Activated naive CD4-positive, alpha-beta T cell treated with anti-CD3 and anti-CD28 coated beads, Interleukin-2, amount 10 ng/mL, durations not matched to agents 7 days and 5 days (primary cell): ENCODE measurements around the gene TLR1.

Experiments used
- CTCF ChIA-PET: fragments of 350-600 bp; sonication (Branson Sonifier 250); formaldehyde crosslinking; loops from one replicate; lab custom pipeline; 2021; ENCODE audit warnings: antibody characterized with exemption; lab: Charles Lee
- DNase-seq: peaks from one replicate; pipeline ENCODE4 v3.0.0-alpha.2; 2020
- H3K27ac Mint-ChIP-seq: one replicate; pipeline ENCODE4 v1.8.0; 2021; ENCODE audit warnings: mild to moderate bottlenecking, moderate library complexity, mixed read lengths
- H3K27me3 Mint-ChIP-seq: one replicate; pipeline ENCODE4 v1.8.0; 2021; ENCODE audit warnings: mild to moderate bottlenecking, mixed read lengths
- H3K36me3 Mint-ChIP-seq: one replicate; pipeline ENCODE4 v1.8.0; 2021; ENCODE audit warnings: mixed read lengths
- H3K4me1 Mint-ChIP-seq: one replicate; pipeline ENCODE4 v1.8.0; 2021; ENCODE audit warnings: mixed read lengths
- H3K4me3 Mint-ChIP-seq: one replicate; pipeline ENCODE4 v1.8.0; 2021; ENCODE audit warnings: mild to moderate bottlenecking, moderate library complexity, mixed read lengths
- H3K9me3 Mint-ChIP-seq: one replicate; pipeline ENCODE4 v1.8.0; 2021; ENCODE audit warnings: mixed read lengths

TLR1 gene, protein sequence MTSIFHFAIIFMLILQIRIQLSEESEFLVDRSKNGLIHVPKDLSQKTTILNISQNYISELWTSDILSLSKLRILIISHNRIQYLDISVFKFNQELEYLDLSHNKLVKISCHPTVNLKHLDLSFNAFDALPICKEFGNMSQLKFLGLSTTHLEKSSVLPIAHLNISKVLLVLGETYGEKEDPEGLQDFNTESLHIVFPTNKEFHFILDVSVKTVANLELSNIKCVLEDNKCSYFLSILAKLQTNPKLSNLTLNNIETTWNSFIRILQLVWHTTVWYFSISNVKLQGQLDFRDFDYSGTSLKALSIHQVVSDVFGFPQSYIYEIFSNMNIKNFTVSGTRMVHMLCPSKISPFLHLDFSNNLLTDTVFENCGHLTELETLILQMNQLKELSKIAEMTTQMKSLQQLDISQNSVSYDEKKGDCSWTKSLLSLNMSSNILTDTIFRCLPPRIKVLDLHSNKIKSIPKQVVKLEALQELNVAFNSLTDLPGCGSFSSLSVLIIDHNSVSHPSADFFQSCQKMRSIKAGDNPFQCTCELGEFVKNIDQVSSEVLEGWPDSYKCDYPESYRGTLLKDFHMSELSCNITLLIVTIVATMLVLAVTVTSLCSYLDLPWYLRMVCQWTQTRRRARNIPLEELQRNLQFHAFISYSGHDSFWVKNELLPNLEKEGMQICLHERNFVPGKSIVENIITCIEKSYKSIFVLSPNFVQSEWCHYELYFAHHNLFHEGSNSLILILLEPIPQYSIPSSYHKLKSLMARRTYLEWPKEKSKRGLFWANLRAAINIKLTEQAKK

DNA sequence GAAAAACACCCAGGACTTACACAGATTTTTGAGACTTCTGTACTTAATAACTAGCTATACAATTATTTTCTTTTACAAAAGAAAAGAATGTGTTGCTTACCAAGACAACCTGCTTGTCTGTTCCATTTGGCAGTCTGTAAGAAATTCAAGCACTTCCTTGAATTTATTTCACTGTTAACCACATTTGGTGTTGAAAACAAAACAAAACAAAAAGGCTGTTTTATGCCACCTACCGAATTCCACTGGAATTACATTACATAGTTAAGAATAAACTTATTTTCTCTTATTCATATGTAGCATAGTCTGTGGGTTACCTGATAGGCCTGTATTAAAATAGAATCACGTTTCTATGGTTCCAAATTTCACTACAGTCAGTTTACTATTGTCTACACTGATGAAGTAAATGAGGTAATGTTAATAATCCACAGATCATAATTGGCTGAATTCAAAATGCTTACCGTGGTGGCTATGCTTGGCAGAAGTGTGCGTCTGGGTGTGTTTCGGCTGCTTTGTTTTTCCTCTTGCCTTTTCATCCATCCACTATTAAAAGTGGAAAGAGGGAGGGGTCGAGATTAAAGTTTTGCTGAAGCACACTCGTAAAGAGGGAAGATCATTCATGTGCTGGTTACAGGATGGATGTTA, at the start of gene TLR1:
Gene TLR1 (minus strand): TSS at position 138 of the 642 bp plus-strand sequence. CDS start 5,960 bp downstream, outside the sequence.
- CTCF ChIA-PET, result interaction anchor here (0.6 to 6.5 kb wide), 18 partner anchors 10 to 743 kb away, joined by 3 to 91 read pairs (median 6); partner anchors contain the start of genes TLR10 and TLR6
- peaks cover 46% of the 10 kb centered on the region for H3K4me1 Mint-ChIP-seq
- H3K4me3 Mint-ChIP-seq, result peak within 1 kb of the TSS; percentile 86
- peak; percentile 38 for DNase-seq
- H3K27ac Mint-ChIP-seq, result peak within 1 kb of the TSS; percentile 99
- H3K36me3 Mint-ChIP-seq, result peaks cover 44% of the 10 kb centered on the region
- no peaks in the 10 kb centered on the region for H3K27me3 Mint-ChIP-seq
- H3K9me3 Mint-ChIP-seq, result peaks cover 30% of the 10 kb centered on the region

DNA sequence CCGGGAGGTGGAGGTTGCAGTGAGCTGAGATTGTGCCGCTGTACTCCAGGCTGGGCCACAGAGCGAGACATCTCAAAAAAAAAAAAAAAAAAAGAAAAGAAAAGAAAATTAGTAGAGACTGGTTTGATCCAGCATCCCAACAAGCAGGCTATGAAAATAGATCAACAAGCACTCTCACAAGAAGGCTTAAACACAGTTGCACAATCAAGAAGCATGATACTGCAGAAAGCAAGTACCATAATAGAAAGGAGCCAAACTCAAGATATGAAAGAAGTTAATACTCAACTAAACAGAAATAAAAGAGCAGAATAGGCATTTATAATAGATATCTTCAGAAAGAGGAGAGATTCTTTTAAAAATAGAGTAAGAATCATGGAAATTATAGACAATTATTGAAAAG, 41.4 kb upstream of the TLR1 start:
- Mint-ChIP-seq H3K27me3 (no peaks in the 10 kb centered on the region), H3K4me3 (no peak overlapping the region), H3K27ac (no peak overlapping the region), H3K4me1 (peaks cover 9% of the 10 kb centered on the region), H3K36me3 (peaks cover 61% of the 10 kb centered on the region), H3K9me3 (peaks cover 34% of the 10 kb centered on the region)
- CTCF ChIA-PET, result interaction anchor here (0.7 to 0.8 kb wide), 2 partner anchors 15 to 17 kb away, joined by 3 to 4 read pairs; no protein-coding TSS in a partner anchor
- no peak for DNase-seq

DNA sequence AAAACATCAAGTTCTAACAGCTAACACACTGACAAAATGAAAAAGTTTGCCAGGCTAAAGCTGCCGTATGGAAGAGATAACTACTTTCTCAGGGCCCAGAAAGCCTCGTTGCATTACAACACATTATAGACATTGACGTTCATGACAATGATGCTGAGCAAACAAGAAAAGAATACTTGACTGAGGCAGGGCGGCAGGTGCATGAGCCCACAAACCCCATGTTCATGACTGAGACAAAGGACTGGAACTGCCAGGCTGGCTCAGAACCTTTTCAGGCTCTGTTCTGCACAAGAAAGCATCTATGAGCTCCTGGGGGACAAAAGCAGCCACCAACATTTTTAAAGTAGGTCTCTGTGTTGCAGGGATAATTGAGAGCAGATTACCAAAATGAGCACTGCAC, 38.4 kb upstream of the TLR1 start:
- H3K27ac Mint-ChIP-seq, result no peak overlapping the region
- H3K27me3 Mint-ChIP-seq, result no peaks in the 10 kb centered on the region
- peaks cover 20% of the 10 kb centered on the region for H3K4me1 Mint-ChIP-seq
- CTCF ChIA-PET, result interaction anchor here (1.2 kb wide), 1 partner anchor 61 kb away, joined by 4 read pairs; the partner anchor contains the start of gene TLR10
- no peak for DNase-seq
- peaks cover 24% of the 10 kb centered on the region for H3K9me3 Mint-ChIP-seq
- H3K4me3 Mint-ChIP-seq, result no peak overlapping the region
- peaks cover 37% of the 10 kb centered on the region for H3K36me3 Mint-ChIP-seq

DNA sequence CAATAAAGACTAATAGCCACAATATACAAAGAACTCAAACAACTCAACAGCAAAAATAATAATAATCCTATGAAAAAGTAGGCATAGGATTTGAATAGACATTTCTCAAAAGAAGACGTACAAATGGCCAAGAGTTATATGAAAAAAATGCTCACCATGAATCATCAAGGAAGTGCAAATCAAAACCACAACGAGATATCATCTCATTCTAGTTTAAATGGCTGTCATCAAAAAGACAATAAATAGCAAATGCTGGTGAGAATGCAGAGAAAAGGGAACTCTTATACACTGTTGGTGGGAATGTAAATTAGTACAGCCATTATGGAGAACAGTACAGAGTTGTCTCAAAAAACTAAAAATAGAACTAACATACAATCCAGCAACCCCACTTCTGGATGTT, 33.3 kb upstream of the TLR1 start:
- no peak for DNase-seq
- Mint-ChIP-seq H3K4me1 (peaks cover 25% of the 10 kb centered on the region), H3K9me3 (peaks cover 40% of the 10 kb centered on the region), H3K27ac (no peak overlapping the region), H3K4me3 (no peak overlapping the region), H3K36me3 (peaks cover 44% of the 10 kb centered on the region), H3K27me3 (no peaks in the 10 kb centered on the region)
- CTCF ChIA-PET, result interaction anchor here (1.1 kb wide), 1 partner anchor 32 kb away, joined by 3 read pairs; no protein-coding TSS in a partner anchor

DNA sequence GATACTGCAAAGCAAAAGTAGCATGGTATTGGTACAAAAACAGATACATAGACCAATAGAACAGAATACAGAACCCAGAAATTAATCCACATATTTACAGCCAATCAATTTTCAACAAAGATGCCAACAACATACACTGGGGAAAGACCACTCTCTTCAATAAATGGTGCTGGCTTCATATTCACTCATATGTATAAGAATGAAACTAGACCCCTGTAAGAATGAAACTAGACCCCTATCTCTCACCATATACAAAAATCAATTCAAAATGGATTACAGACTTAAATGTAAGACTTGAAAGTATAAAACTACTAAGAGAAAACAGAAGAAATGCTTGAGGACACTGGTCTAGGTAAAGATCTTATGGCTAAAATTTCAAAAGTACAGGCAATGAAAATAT, 32.7 kb upstream of the TLR1 start:
- Mint-ChIP-seq H3K36me3 (peaks cover 43% of the 10 kb centered on the region), H3K4me3 (no peak overlapping the region), H3K27ac (no peak overlapping the region), H3K27me3 (no peaks in the 10 kb centered on the region), H3K9me3 (peaks cover 43% of the 10 kb centered on the region), H3K4me1 (peaks cover 27% of the 10 kb centered on the region)
- no peak for DNase-seq
- CTCF ChIA-PET, result no interaction called here

DNA sequence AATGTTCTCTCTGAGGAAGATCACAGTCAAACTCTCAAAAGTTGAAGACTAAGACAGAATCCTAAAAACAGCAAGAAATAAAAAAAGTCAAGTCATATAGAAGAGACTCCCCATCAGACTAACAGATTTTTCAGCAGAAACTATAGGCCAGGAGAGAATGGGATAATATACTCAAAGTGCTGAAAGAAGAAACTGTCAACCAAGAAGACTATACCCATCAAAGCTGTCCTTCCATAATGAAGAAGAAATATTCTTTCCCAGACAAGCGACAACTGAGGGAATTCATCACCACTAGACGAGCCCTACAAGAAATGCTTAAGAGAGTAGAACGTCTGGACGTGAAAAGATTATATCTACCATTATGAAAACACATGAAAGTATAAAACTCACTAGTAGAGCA, 30.0 kb upstream of the TLR1 start:
- CTCF ChIA-PET, result interaction anchor here (1.3 kb wide), 1 partner anchor 13 kb away, joined by 3 read pairs; no protein-coding TSS in a partner anchor
- peaks cover 47% of the 10 kb centered on the region for H3K9me3 Mint-ChIP-seq

DNA sequence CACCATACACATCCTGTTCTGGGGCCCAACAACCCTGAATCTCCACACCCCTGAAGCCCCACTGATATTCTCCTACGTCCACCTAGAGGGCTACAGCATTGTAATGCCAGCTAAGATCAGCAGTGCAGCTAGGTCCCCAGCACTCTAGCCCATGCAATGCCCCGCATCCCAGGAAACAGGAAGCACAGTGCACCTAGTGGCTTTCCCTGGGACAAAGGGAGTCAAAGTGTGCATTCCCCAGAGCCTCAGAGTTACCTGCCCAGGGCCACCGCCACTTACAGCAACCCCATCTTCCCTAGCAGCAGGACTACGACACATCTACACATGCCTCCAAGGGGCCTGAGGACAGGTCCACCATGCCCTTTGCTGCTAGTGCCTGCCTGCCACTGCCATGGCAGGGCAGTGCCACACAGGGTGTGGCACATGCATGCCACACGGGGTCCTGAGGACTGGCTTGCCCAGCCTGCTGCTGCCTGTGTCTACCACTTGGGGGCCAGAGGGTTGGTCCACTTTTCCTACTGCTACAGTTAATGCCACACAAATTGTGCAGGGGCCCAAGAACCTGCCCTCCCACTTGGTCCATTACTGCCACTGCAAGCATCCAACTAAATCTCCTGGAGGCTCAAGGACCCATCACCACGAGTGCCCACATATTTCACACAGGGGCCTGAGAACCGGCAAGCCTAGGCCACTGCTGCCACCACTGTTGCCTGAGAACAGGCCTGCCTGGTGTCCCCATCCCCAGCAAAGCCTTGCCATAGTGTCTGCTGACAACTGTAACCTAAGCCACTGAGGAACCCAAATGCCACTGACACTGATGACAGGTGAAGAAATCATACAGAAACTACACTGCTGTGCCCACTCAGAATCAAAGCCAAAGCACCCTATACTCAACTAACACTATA, 28.3 kb upstream of the TLR1 start:
- CTCF ChIA-PET, result interaction anchor here (1.6 kb wide), 2 partner anchors 28 to 51 kb away, joined by 4 to 6 read pairs; partner anchors contain the start of gene TLR10
- Mint-ChIP-seq H3K4me3 (no peak overlapping the region), H3K36me3 (peaks cover 45% of the 10 kb centered on the region), H3K27me3 (no peaks in the 10 kb centered on the region), H3K27ac (no peak overlapping the region), H3K9me3 (peaks cover 39% of the 10 kb centered on the region), H3K4me1 (peaks cover 20% of the 10 kb centered on the region)
- no peak for DNase-seq

More for the DNA sequence above, 30.0 kb upstream of the TLR1 start:
- H3K4me1 Mint-ChIP-seq, result peaks cover 33% of the 10 kb centered on the region
- no peaks in the 10 kb centered on the region for H3K27me3 Mint-ChIP-seq
- H3K27ac Mint-ChIP-seq, result no peak overlapping the region
- no peak for DNase-seq
- H3K4me3 Mint-ChIP-seq, result no peak overlapping the region
- H3K36me3 Mint-ChIP-seq, result peaks cover 48% of the 10 kb centered on the region

DNA sequence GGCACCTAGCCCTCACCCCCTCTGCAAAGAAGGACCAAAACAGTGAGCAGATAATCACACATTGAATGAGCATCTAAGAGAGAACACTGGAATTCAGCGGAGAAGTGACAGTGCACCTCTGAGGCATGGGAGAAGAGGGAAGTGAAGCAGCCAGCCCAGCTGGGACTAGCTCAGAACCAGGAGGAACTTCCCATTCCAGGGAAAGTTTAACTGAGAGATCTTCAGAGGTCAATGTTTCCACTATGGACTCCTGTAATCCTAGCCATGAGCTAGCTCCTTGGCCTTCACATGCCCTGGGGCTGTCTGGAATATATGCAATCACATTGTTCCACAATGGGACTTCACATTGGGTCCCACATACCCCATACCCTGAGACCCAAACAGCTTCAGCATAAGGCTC, 27.6 kb upstream of the TLR1 start:
- Mint-ChIP-seq H3K9me3 (peaks cover 33% of the 10 kb centered on the region), H3K27ac (no peak overlapping the region), H3K4me1 (peaks cover 13% of the 10 kb centered on the region), H3K36me3 (peaks cover 41% of the 10 kb centered on the region), H3K27me3 (no peaks in the 10 kb centered on the region), H3K4me3 (no peak overlapping the region)
- DNase-seq, result no peak
- CTCF ChIA-PET, result interaction anchor here (1.4 to 1.6 kb wide), 3 partner anchors 25 to 50 kb away, joined by 4 to 6 read pairs (median 4); partner anchors contain the start of genes TLR10 and TLR6

DNA sequence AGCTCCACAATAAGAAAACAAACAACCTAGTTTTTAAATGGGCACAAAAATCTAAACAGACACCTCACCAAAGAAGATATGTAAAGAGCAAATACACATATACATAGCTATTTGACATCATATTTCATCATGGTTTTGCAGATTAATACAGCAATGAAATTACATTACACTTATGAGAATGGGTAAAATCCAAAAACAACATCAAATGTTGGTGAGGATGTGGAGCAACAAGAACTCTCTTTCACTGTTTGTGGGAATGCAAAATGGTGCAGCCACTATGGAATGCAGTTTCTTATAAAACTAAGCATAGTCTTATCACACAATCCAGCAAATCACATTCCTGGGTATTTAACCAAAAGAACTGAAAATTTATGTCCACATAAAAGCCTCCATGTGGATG, 27.1 kb upstream of the TLR1 start:
- H3K27me3 Mint-ChIP-seq, result no peaks in the 10 kb centered on the region
- no peak overlapping the region for H3K27ac Mint-ChIP-seq
- CTCF ChIA-PET, result interaction anchor here (1.0 to 1.6 kb wide), 3 partner anchors 25 to 29 kb away, joined by 3 to 6 read pairs (median 4); partner anchors contain the start of gene TLR6
- H3K36me3 Mint-ChIP-seq, result peaks cover 44% of the 10 kb centered on the region
- DNase-seq, result no peak
- no peak overlapping the region for H3K4me3 Mint-ChIP-seq
- peaks cover 31% of the 10 kb centered on the region for H3K9me3 Mint-ChIP-seq
- H3K4me1 Mint-ChIP-seq, result peaks cover 9% of the 10 kb centered on the region

DNA sequence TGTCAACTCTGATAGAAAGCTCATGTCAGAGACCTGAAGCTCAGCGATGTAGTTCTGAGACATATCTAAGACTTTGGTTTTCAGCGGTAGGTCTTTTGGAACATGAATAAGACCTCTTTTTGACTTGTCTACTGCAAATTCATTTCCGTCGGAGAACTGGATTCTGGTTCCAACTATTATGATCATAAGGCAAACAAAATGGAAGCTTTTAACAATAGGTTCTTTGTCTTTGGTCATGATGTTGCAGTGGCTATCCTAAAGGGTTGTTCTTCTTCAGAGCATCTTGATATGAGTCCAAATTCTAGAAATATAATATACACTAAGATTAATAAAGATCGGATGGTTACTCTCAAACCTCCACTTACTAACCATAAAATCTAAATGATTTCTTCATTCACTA, 24.6 kb upstream of the TLR1 start:
- Mint-ChIP-seq H3K9me3 (peaks cover 28% of the 10 kb centered on the region), H3K4me1 (peaks cover 9% of the 10 kb centered on the region), H3K4me3 (no peak overlapping the region), H3K36me3 (peaks cover 39% of the 10 kb centered on the region), H3K27ac (no peak overlapping the region), H3K27me3 (no peaks in the 10 kb centered on the region)
- DNase-seq, result no peak
- CTCF ChIA-PET, result interaction anchor here (1.4 to 2.3 kb wide), 2 partner anchors 31 to 47 kb away, joined by 3 to 7 read pairs; partner anchors contain the start of gene TLR10

DNA sequence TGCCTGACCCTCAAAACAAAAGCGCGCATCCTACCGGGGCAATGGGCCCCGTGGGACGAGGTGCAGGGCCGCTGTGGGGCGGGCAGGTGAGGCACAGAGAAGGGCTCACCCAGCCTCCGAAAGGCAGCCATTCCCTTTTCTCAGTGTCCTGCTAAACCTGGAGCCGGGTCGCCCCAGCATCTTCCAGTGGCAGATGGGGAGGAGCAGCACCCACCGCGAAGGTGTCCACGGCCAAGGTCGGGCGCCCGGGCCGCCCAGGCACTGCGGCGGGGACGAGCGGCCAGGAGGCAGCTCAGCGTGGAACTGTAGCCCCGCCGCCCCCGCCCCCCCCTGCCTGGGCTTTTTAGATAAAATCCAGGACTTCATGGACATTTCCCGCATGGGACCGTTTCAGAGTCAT, 19.2 kb upstream of the TLR1 start:
- Mint-ChIP-seq H3K27ac (no peak overlapping the region), H3K4me3 (no peak overlapping the region), H3K4me1 (peaks cover 18% of the 10 kb centered on the region), H3K36me3 (peaks cover 34% of the 10 kb centered on the region), H3K27me3 (peaks cover 4% of the 10 kb centered on the region), H3K9me3 (peaks cover 27% of the 10 kb centered on the region)
- CTCF ChIA-PET, result no interaction called here
- no peak for DNase-seq

DNA sequence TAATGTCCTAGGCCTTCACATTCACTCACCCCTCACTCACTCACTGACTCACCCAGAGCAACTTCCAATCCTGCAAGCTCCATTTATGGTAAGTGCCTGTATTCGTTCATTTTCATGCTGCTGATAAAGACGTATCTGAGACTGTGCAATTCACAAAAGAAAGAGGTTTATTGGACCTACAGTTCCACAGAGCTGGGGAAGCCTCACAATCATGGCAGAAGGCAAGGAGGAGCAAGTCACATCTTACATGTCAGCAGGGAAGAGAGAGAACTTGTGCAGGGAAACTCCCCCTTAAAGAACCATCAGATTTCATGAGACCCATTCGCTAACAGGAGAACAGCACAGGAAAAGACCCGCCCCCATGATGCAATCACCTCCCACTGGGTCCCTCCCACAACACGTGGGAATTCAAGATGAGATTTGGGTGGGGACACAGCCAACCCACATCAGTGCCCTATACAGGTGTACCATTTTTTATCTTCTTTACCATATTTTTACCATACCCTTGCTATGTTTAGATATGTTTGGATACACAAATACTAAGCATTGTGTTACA, 18.2 kb upstream of the TLR1 start:
- Mint-ChIP-seq H3K27me3 (peaks cover 4% of the 10 kb centered on the region), H3K36me3 (peaks cover 34% of the 10 kb centered on the region), H3K27ac (no peak overlapping the region), H3K4me1 (peaks cover 18% of the 10 kb centered on the region), H3K9me3 (peaks cover 27% of the 10 kb centered on the region), H3K4me3 (no peak overlapping the region)
- CTCF ChIA-PET, result interaction anchor here (1.1 kb wide), 1 partner anchor 38 kb away, joined by 4 read pairs; no protein-coding TSS in a partner anchor
- DNase-seq, result no peak
